HEK293 (cell line): ENCODE data around the gene ADAMTS8.
A peak's percentile ranks its signal among the peaks of the same experiment; 100 is the strongest.

Source experiments
- EGR2 ChIP-seq: fragments of 450-650 bp; formaldehyde crosslinking; IDR thresholded peaks from 2 replicates; pipeline ENCODE4 v1.5.1; 2016; ENCODE audit warnings: low read depth, missing biosample characterization, missing genetic modification characterization
- GLIS1 ChIP-seq: fragments of 450-650 bp; formaldehyde crosslinking; IDR thresholded peaks from 2 replicates; pipeline ENCODE4 v1.5.1; 2016; ENCODE audit warnings: missing biosample characterization, missing genetic modification characterization
- GLIS2 ChIP-seq: fragments of 450-650 bp; formaldehyde crosslinking; IDR thresholded peaks from 2 replicates; pipeline ENCODE4 v1.5.1; 2016; ENCODE audit warnings: missing biosample characterization, missing genetic modification characterization
- HOXC10 ChIP-seq: sonication (generic); formaldehyde crosslinking; IDR thresholded peaks from 2 replicates; pipeline ENCODE4 v1.8.1; 2023; ENCODE audit warnings: mild to moderate bottlenecking, missing genetic modification reagents
- KLF10 ChIP-seq: fragments of 450-650 bp; IDR thresholded peaks from 2 replicates; pipeline ENCODE4 v1.5.1; 2018; ENCODE audit warnings: missing biosample characterization, mild to moderate bottlenecking, missing genetic modification characterization
- MEIS1 ChIP-seq: sonication (generic); formaldehyde crosslinking; IDR thresholded peaks from 2 replicates; pipeline ENCODE4 v1.8.1; 2022; ENCODE audit warnings: missing genetic modification reagents, mild to moderate bottlenecking, borderline replicate concordance
- OSR2 ChIP-seq: fragments of 450-650 bp; formaldehyde crosslinking; IDR thresholded peaks from 2 replicates; pipeline ENCODE4 v1.5.1; 2016; ENCODE audit warnings: missing biosample characterization, missing genetic modification characterization
- OVOL3 ChIP-seq: fragments of 450-650 bp; formaldehyde crosslinking; IDR thresholded peaks from 2 replicates; pipeline ENCODE4 v1.5.1; 2016; ENCODE audit warnings: missing biosample characterization, missing genetic modification characterization
- YY1 ChIP-seq: fragments of 450-650 bp; formaldehyde crosslinking; IDR thresholded peaks from 2 replicates; pipeline ENCODE4 v1.5.1; 2018; ENCODE audit warnings: missing biosample characterization, missing genetic modification characterization
- ZBTB20 ChIP-seq: fragments of 450-650 bp; formaldehyde crosslinking; IDR thresholded peaks from 2 replicates; pipeline ENCODE4 v1.5.1; 2016; ENCODE audit warnings: missing biosample characterization, missing genetic modification characterization
- ZBTB21 ChIP-seq: fragments of 450-650 bp; formaldehyde crosslinking; IDR thresholded peaks from 2 replicates; pipeline ENCODE4 v1.5.1; 2017; ENCODE audit warnings: missing biosample characterization, missing genetic modification characterization
- ZIC2 ChIP-seq: fragments of 450-650 bp; formaldehyde crosslinking; IDR thresholded peaks from 2 replicates; pipeline ENCODE4 v1.5.1; 2016; ENCODE audit warnings: missing biosample characterization, missing genetic modification characterization
- ZNF112 ChIP-seq: fragments of 450-650 bp; formaldehyde crosslinking; IDR thresholded peaks from 2 replicates; pipeline ENCODE4 v1.5.0; 2017; ENCODE audit warnings: missing biosample characterization, missing genetic modification characterization
- ZNF175 ChIP-seq: fragments of 450-650 bp; formaldehyde crosslinking; IDR thresholded peaks from 2 replicates; pipeline ENCODE4 v1.5.1; 2016; ENCODE audit warnings: missing biosample characterization, missing genetic modification characterization
- ZNF211 ChIP-seq: fragments of 450-650 bp; formaldehyde crosslinking; IDR thresholded peaks from 2 replicates; pipeline ENCODE4 v1.5.1; 2016; ENCODE audit warnings: low read depth, missing biosample characterization, missing genetic modification characterization
- ZNF248 ChIP-seq: fragments of 450-650 bp; formaldehyde crosslinking; IDR thresholded peaks from 2 replicates; pipeline ENCODE4 v1.5.1; 2017; ENCODE audit warnings: missing biosample characterization, missing genetic modification characterization
- ZNF274 ChIP-seq, 2 experiments: fragments of 200-500 bp in 1 of 2; fragments of 450-650 bp in 1 of 2; sonication (Bioruptor generic) in 1 of 2; formaldehyde crosslinking in 1 of 2; IDR thresholded peaks; 2 replicates each; pipeline versions ENCODE4 v1.5.1 to v1.6.1; 2014 to 2016; ENCODE audit warnings: borderline replicate concordance in 1 of 2, inconsistent platforms in 1 of 2, low read length in 1 of 2, missing biosample characterization in 1 of 2, missing genetic modification characterization in 1 of 2
- ZNF280D ChIP-seq: fragments of 450-650 bp; formaldehyde crosslinking; IDR thresholded peaks from 2 replicates; pipeline ENCODE4 v1.5.1; 2016; ENCODE audit warnings: missing biosample characterization, missing genetic modification characterization
- ZNF302 ChIP-seq: fragments of 450-650 bp; formaldehyde crosslinking; IDR thresholded peaks from 2 replicates; pipeline ENCODE4 v1.5.1; 2016; ENCODE audit warnings: missing biosample characterization, missing genetic modification characterization, low read depth
- ZNF37A ChIP-seq: fragments of 450-650 bp; IDR thresholded peaks from 2 replicates; pipeline ENCODE4 v1.5.1; 2018; ENCODE audit warnings: missing biosample characterization, missing genetic modification characterization
- ZNF394 ChIP-seq: fragments of 450-650 bp; formaldehyde crosslinking; IDR thresholded peaks from 2 replicates; pipeline ENCODE4 v1.5.1; 2016; ENCODE audit warnings: missing biosample characterization, missing genetic modification characterization, mild to moderate bottlenecking, moderate library complexity, borderline replicate concordance
- ZNF473 ChIP-seq: fragments of 450-650 bp; formaldehyde crosslinking; IDR thresholded peaks from 2 replicates; pipeline ENCODE4 v1.5.1; 2017; ENCODE audit warnings: missing biosample characterization, missing genetic modification characterization
- ZNF513 ChIP-seq: fragments of 450-650 bp; IDR thresholded peaks from 2 replicates; pipeline ENCODE4 v1.5.1; 2018; ENCODE audit warnings: missing biosample characterization, missing genetic modification characterization
- ZNF555 ChIP-seq: fragments of 450-650 bp; formaldehyde crosslinking; conservative IDR thresholded peaks from 2 replicates; pipeline ENCODE4 v1.5.1; 2017; ENCODE audit warnings: missing biosample characterization, mild to moderate bottlenecking, missing genetic modification characterization, inconsistent platforms
- ZNF600 ChIP-seq: fragments of 450-650 bp; formaldehyde crosslinking; IDR thresholded peaks from 2 replicates; pipeline ENCODE4 v1.5.1; 2016; ENCODE audit warnings: missing biosample characterization, missing genetic modification characterization
- ZNF626 ChIP-seq: fragments of 450-650 bp; sonication (Bioruptor Pico); formaldehyde crosslinking; IDR thresholded peaks from 2 replicates; pipeline ENCODE4 v1.5.1; 2018; ENCODE audit warnings: missing biosample characterization, missing genetic modification characterization, inconsistent platforms
- ZNF629 ChIP-seq: fragments of 450-650 bp; formaldehyde crosslinking; IDR thresholded peaks from 2 replicates; pipeline ENCODE4 v1.5.1; 2017; ENCODE audit warnings: missing biosample characterization, missing genetic modification characterization
- ZNF654 ChIP-seq: fragments of 450-650 bp; formaldehyde crosslinking; IDR thresholded peaks from 2 replicates; pipeline ENCODE4 v1.5.1; 2016; ENCODE audit warnings: low read depth, missing biosample characterization, missing genetic modification characterization
- ZNF664 ChIP-seq: fragments of 450-650 bp; formaldehyde crosslinking; IDR thresholded peaks from 2 replicates; pipeline ENCODE4 v1.5.1; 2016; ENCODE audit warnings: missing biosample characterization, missing genetic modification characterization
- ZNF670 ChIP-seq: fragments of 450-650 bp; formaldehyde crosslinking; IDR thresholded peaks from 2 replicates; pipeline ENCODE4 v1.5.1; 2016; ENCODE audit warnings: missing biosample characterization, missing genetic modification characterization, low read depth
- ZNF76 ChIP-seq: fragments of 450-650 bp; formaldehyde crosslinking; IDR thresholded peaks from 2 replicates; pipeline ENCODE4; 2016; ENCODE audit warnings: low read depth, missing biosample characterization, missing genetic modification characterization, borderline replicate concordance
- TF ChIP-seq, protein P1 (sequence below): fragments of 450-650 bp; formaldehyde crosslinking; IDR thresholded peaks from 2 replicates; pipeline ENCODE4 v1.5.1; 2016; ENCODE audit warnings: missing biosample characterization, missing genetic modification characterization

ADAMTS8 gene

DNA sequence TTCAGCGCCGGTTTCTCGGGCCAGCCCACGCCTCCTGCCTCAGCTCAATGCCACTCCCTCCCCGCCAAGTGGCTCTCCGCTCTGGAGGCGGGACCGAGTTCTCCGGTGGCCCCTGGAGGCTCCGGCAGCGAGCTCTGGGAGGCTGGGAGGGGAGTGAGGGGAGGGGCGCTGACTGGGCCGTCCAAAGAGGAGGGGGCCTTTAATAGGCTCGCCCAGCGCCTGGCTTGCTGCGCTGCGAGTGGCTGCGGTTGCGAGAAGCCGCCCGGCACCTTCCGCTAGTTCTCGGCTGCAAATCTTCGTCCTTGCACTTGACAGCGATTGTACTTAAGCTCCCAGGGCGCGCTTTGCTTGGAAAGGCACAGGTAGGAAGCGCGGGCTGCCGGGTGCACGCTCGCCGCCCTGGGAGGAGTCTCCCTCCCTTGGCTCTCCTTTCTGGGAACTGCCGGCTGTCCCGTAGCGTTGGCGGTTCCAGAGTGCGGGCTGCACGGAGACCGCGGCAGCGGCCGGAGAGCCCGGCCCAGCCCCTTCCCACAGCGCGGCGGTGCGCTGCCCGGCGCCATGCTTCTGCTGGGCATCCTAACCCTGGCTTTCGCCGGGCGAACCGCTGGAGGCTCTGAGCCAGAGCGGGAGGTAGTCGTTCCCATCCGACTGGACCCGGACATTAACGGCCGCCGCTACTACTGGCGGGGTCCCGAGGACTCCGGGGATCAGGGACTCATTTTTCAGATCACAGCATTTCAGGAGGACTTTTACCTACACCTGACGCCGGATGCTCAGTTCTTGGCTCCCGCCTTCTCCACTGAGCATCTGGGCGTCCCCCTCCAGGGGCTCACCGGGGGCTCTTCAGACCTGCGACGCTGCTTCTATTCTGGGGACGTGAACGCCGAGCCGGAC, 20.3 kb upstream of the ADAMTS8 start, which contains the start of gene ADAMTS15 (continued):
- TF ChIP-seq ZNF473 (tag by site-specific recombination), result no peak
- TF ChIP-seq ZNF629 (tag by site-specific recombination), result no peak
- no peak for TF ChIP-seq MEIS1 (CRISPR knock-in tag)
- no peak for TF ChIP-seq ZNF211 (tag by site-specific recombination)
- TF ChIP-seq ZNF394 (tag by site-specific recombination), result peak; percentile 17; the same call in 1 of the 2 replicates
- TF ChIP-seq GLIS2 (tag by site-specific recombination), result peak; percentile 78
- peak; percentile 46; the same call in 1 of the 2 replicates for TF ChIP-seq ZBTB20
- peak; percentile 52; the same call in 1 of the 2 replicates for TF ChIP-seq ZIC2 (tag by site-specific recombination)
- no peak for TF ChIP-seq ZNF274 (IDR thresholded peaks at IDR 0.05; ENCODE audit: low read length)
- no peak for TF ChIP-seq ZNF274 (tag by site-specific recombination; IDR thresholded peaks at IDR 0.05; ENCODE audit: borderline replicate concordance)
- no peak for TF ChIP-seq ZNF626 (tag by site-specific recombination)
- TF ChIP-seq ZNF37A (tag by site-specific recombination), result no peak
- no peak for TF ChIP-seq ZNF555 (tag by site-specific recombination)
- TF ChIP-seq ZNF76 (tag by site-specific recombination), result peak; percentile 52
- peak; percentile 37; the same call in 1 of the 2 replicates for TF ChIP-seq EGR2
- TF ChIP-seq ZNF112 (tag by site-specific recombination), result no peak
- TF ChIP-seq ZNF513 (tag by site-specific recombination), result no peak
- TF ChIP-seq HOXC10 (CRISPR knock-in tag), result no peak
- TF ChIP-seq ZBTB21 (tag by site-specific recombination), result no peak
- peak; percentile 70 for TF ChIP-seq GLIS1 (tag by site-specific recombination)
- TF ChIP-seq ZNF664 (tag by site-specific recombination), result no peak
- no peak for TF ChIP-seq ZNF654 (tag by site-specific recombination)
- peak; percentile 28; the same call in 1 of the 2 replicates for TF ChIP-seq ZNF600
- peak; percentile 33; the same call in 1 of the 2 replicates for TF ChIP-seq KLF10
- no peak for TF ChIP-seq YY1 (tag by site-specific recombination)
- TF ChIP-seq ZNF302, result no peak
- no peak for TF ChIP-seq OVOL3 (tag by site-specific recombination)
- peak; percentile 25; the same call in 1 of the 2 replicates for TF ChIP-seq OSR2
- TF ChIP-seq ZNF248 (tag by site-specific recombination), result no peak
- TF ChIP-seq, protein P1, sequence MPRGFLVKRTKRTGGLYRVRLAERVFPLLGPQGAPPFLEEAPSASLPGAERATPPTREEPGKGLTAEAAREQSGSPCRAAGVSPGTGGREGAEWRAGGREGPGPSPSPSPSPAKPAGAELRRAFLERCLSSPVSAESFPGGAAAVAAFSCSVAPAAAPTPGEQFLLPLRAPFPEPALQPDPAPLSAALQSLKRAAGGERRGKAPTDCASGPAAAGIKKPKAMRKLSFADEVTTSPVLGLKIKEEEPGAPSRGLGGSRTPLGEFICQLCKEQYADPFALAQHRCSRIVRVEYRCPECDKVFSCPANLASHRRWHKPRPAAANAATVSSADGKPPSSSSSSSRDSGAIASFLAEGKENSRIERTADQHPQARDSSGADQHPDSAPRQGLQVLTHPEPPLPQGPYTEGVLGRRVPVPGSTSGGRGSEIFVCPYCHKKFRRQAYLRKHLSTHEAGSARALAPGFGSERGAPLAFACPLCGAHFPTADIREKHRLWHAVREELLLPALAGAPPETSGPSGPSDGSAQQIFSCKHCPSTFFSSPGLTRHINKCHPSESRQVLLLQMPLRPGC (tag by site-specific recombination), result no peak
- no peak for TF ChIP-seq ZNF280D
- TF ChIP-seq ZNF670 (tag by site-specific recombination), result no peak
- TF ChIP-seq ZNF175 (tag by site-specific recombination), result no peak
